Neural progenitor cell (in vitro differentiated cells): ENCODE data around the gene PPIB.

Source experiments
- EZH2 ChIP-seq: fragments of 200-600 bp; sonication (generic); IDR thresholded peaks from 2 replicates; pipeline ENCODE4 v1.6.1; 2017; ENCODE audit warnings: antibody characterized with exemption, mild to moderate bottlenecking, moderate library complexity
- EZH2phosphoT487 ChIP-seq: fragments of 200-600 bp; sonication (generic); IDR thresholded peaks from 2 replicates; pipeline ENCODE4 v1.6.1; 2017; ENCODE audit warnings: antibody characterized with exemption
- TF ChIP-seq, protein P1 (sequence below): fragments of 200-600 bp; sonication (generic); IDR thresholded peaks from 2 replicates; pipeline ENCODE4 v1.5.1; 2017; ENCODE audit warnings: antibody characterized with exemption, mild to moderate bottlenecking

DNA sequence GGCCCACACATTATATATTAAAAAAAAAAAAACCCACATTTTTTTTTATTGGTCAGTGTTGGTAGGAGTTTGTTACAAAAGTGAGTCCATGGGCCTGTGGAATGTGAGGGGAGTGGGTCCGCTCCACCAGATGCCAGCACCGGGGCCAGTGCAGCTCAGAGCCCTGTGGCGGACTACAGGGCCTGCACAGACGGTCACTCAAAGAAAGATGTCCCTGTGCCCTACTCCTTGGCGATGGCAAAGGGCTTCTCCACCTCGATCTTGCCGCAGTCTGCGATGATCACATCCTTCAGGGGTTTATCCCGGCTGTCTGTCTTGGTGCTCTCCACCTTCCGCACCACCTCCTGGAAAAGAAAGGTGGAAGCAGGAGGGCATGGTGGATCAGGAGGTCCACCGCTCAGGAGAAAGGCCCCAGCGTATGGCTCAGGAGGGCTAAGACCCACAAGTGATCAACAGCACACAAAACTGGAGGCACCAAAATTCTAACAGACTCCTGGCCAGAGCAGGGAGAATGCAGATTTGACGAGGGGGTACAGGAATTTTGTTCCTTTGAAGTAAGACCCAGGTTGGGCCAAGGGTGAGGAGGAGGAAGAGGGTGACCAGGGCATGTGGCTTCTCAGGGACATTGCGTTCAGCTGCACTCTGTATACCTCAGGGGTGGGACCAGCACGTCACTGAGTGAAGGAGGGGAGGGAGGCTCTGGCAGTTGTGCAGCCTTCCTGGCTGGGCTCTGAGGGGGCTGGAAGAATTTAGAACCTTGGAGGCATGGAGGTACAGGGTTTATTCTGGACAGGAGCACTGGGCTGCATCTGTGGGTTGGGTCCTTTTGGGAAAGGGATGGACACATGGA, 6.8 kb downstream of the PPIB start:
- TF ChIP-seq, protein P1, sequence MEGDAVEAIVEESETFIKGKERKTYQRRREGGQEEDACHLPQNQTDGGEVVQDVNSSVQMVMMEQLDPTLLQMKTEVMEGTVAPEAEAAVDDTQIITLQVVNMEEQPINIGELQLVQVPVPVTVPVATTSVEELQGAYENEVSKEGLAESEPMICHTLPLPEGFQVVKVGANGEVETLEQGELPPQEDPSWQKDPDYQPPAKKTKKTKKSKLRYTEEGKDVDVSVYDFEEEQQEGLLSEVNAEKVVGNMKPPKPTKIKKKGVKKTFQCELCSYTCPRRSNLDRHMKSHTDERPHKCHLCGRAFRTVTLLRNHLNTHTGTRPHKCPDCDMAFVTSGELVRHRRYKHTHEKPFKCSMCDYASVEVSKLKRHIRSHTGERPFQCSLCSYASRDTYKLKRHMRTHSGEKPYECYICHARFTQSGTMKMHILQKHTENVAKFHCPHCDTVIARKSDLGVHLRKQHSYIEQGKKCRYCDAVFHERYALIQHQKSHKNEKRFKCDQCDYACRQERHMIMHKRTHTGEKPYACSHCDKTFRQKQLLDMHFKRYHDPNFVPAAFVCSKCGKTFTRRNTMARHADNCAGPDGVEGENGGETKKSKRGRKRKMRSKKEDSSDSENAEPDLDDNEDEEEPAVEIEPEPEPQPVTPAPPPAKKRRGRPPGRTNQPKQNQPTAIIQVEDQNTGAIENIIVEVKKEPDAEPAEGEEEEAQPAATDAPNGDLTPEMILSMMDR, result no peak
- TF ChIP-seq EZH2, result no peak
- TF ChIP-seq EZH2phosphoT487, result no peak
